PC-9 (cell line): Measurements from ENCODE around the gene TTLL3. TPM values are rescaled to one million over a fixed set of nuclear protein-coding genes. Genes with fewer than 3 reads are reported as not detected.
"Not testable (repeated sequence)": the region's sequence is repeated elsewhere in the genome, so short reads cannot be mapped to it uniquely, and the experiment has no call there.

Experiments
- BruUV-seq: library from RNA; stranded (reverse); fragments of 400-500 nt; replicated peaks from 2 replicates; lab custom pipeline; 2021; lab: Mats Ljungman, UMichigan
- CTCF ChIA-PET: fragments of 300-600 bp; sonication (Branson Sonifier 250); formaldehyde crosslinking; loops from one replicate; lab custom pipeline; 2022; ENCODE audit warnings: antibody characterized with exemption; lab: Charles Lee
- POLR2A ChIA-PET: fragments of 300-600 bp; sonication (Branson Sonifier 250); formaldehyde crosslinking; loops from one replicate; lab custom pipeline; 2022; ENCODE audit warnings: antibody characterized with exemption; ENCODE audit not compliant: unreplicated experiment; lab: Charles Lee
- DNase-seq, 2 experiments: peaks; one replicate each; pipeline versions ENCODE4 v3.0.0 to v3.0.0-alpha.2; 2015 to 2022; ENCODE audit warnings: mixed read lengths in 1 of 2
- H2AFZ ChIP-seq: fragments of 200-600 bp; sonication (generic); 2 replicates; pipeline ENCODE4 v1.8.1; 2017; ENCODE audit warnings: antibody characterized with exemption
- H3F3A ChIP-seq: fragments of 200-600 bp; sonication (generic); 2 replicates; pipeline ENCODE4 v1.8.1; 2017; ENCODE audit warnings: antibody characterized with exemption, mild to moderate bottlenecking, low read depth; ENCODE audit not compliant: insufficient read depth
- H3K27ac ChIP-seq: fragments of 200-600 bp; sonication (generic); 2 replicates; pipeline ENCODE4 v1.6.1; 2016; ENCODE audit warnings: mixed run types
- H3K27me3 ChIP-seq: fragments of 200-600 bp; sonication (generic); 2 replicates; pipeline ENCODE4 v1.6.1; 2016; ENCODE audit warnings: low read depth, mixed run types; ENCODE audit not compliant: insufficient read depth
- H3K36me3 ChIP-seq: fragments of 200-600 bp; sonication (generic); 2 replicates; pipeline ENCODE4 v1.6.1; 2016; ENCODE audit warnings: low read depth, mixed run types
- H3K4me1 ChIP-seq: fragments of 200-600 bp; sonication (generic); replicated peaks from 2 replicates; pipeline ENCODE4 v1.6.1; 2016; ENCODE audit warnings: mixed run types; ENCODE audit not compliant: insufficient read depth
- H3K4me2 ChIP-seq: fragments of 200-600 bp; sonication (generic); 2 replicates; pipeline ENCODE4 v1.6.1; 2017; ENCODE audit warnings: mixed run types
- H3K4me3 ChIP-seq: fragments of 200-600 bp; sonication (generic); 2 replicates; pipeline ENCODE4 v1.6.1; 2016; ENCODE audit warnings: mixed run types
- H3K79me2 ChIP-seq: fragments of 200-600 bp; sonication (generic); 2 replicates; pipeline ENCODE4 v1.6.1; 2017; ENCODE audit warnings: low read depth, mixed run types
- H3K9me2 ChIP-seq: fragments of 200-600 bp; sonication (generic); 2 replicates; pipeline ENCODE4 v1.8.1; 2017; ENCODE audit warnings: mild to moderate bottlenecking; ENCODE audit not compliant: insufficient read depth
- H3K9me3 ChIP-seq: fragments of 200-600 bp; sonication (generic); 2 replicates; pipeline ENCODE4 v1.8.1; 2016; ENCODE audit warnings: low read depth; ENCODE audit not compliant: insufficient read depth
- H4K20me1 ChIP-seq: fragments of 200-600 bp; sonication (generic); 2 replicates; pipeline ENCODE4 v1.8.1; 2017; ENCODE audit not compliant: insufficient read depth
- EZH2 ChIP-seq: fragments of 200-600 bp; sonication (generic); IDR thresholded peaks from 2 replicates; pipeline ENCODE4 v1.8.0; 2017; ENCODE audit warnings: antibody characterized with exemption, low read depth
- intact Hi-C: fragments of 100-400 bp; cut with micrococcal nuclease; formaldehyde crosslinking; loops from one replicate; pipeline ENCODE4 v1.10.0; 2022; ENCODE audit not compliant: unreplicated experiment
- total RNA-seq: library from RNA; stranded (reverse); gene quantifications from 2 replicates; pipeline ENCODE4 v1.2.3, GENCODE V29; 2021
- TF ChIP-seq, protein P1 (sequence below): fragments of 200-600 bp; sonication (generic); conservative IDR thresholded peaks from 2 replicates; pipeline ENCODE4 v1.6.1; 2017; ENCODE audit warnings: mixed run types, antibody characterized with exemption, mild to moderate bottlenecking, moderate library complexity

Gene TTLL3
- total RNA-seq, 1 experiment from 2014 or later: 21.7 TPM

DNA sequence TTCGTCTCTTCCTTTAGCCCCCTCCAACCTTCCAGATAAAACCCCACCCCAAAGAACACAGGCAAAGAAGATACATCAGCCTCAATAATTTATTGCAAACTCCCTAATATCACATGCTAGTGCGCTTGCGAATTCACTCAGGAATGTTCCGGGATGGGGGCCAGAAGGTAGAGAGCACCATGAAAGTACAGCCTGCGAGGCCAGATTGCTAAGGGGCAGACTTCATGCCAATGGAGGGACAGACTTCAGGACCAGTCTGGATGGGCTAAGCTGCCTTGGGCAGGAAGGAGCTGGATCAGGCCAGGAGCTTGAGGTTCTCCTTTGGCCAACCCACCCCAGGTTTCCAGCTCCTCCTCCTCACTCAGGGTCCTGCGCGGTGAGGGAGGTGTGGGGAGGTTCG is 56.6 kb downstream of the TTLL3 start:
- no peak overlapping the region for H3K27ac ChIP-seq
- TF ChIP-seq EZH2: no peak
- TF ChIP-seq, protein P1, sequence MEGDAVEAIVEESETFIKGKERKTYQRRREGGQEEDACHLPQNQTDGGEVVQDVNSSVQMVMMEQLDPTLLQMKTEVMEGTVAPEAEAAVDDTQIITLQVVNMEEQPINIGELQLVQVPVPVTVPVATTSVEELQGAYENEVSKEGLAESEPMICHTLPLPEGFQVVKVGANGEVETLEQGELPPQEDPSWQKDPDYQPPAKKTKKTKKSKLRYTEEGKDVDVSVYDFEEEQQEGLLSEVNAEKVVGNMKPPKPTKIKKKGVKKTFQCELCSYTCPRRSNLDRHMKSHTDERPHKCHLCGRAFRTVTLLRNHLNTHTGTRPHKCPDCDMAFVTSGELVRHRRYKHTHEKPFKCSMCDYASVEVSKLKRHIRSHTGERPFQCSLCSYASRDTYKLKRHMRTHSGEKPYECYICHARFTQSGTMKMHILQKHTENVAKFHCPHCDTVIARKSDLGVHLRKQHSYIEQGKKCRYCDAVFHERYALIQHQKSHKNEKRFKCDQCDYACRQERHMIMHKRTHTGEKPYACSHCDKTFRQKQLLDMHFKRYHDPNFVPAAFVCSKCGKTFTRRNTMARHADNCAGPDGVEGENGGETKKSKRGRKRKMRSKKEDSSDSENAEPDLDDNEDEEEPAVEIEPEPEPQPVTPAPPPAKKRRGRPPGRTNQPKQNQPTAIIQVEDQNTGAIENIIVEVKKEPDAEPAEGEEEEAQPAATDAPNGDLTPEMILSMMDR: no peak
- POLR2A ChIA-PET: no interaction called here
- no peaks in the 10 kb centered on the region for H3K9me2 ChIP-seq
- no peaks in the 10 kb centered on the region for H3K27me3 ChIP-seq
- no peaks in the 10 kb centered on the region for H3K9me3 ChIP-seq
- no peaks in the 10 kb centered on the region for H3K36me3 ChIP-seq
- DNase-seq: no peak
- no peak overlapping the region for H2AFZ ChIP-seq
- peaks cover 17% of the 10 kb centered on the region for H3F3A ChIP-seq
- CTCF ChIA-PET: interaction anchor here (0.5 kb wide), 1 partner anchor 16 kb away, joined by 10 read pairs; no protein-coding TSS in a partner anchor
- intact Hi-C loops: no loop called here
- H3K79me2 ChIP-seq: no peaks in the 10 kb centered on the region
- peaks cover 47% of the 10 kb centered on the region for H3K4me1 ChIP-seq
- no peak overlapping the region for H3K4me2 ChIP-seq
- no peaks in the 10 kb centered on the region for H4K20me1 ChIP-seq
- BruUV-seq: no TSS peak
- no peak overlapping the region for H3K4me3 ChIP-seq

DNA sequence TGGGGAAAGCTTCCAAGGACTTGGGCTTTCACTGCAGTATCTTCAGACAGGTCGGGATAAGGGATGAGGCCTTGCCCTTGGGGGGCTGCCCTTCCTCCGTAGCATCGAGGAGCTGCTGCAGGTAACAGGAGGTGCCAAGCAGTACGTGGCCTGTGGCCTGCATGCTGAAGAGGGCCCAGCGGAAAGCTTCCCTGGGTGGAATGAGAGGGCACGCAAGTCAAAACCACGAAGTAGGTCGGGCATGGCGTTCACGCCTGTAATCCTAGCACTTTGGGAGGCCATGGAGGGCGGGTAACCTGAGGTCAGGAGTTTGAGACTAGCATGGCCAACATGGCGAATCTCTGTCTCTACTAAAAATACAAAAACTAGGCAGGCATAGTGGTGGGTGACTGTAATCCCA is 57.0 kb downstream of the TTLL3 start:
- Histone ChIP-seq H3K4me2 (no peak overlapping the region), H3K79me2 (no peaks in the 10 kb centered on the region), H3K9me3 (no peaks in the 10 kb centered on the region), H3K36me3 (no peaks in the 10 kb centered on the region), H4K20me1 (no peaks in the 10 kb centered on the region), H3K4me1 (peaks cover 47% of the 10 kb centered on the region), H3K4me3 (no peak overlapping the region), H3F3A (peaks cover 17% of the 10 kb centered on the region), H3K27me3 (no peaks in the 10 kb centered on the region), H3K9me2 (no peaks in the 10 kb centered on the region), H3K27ac (no peak overlapping the region), H2AFZ (no peak overlapping the region)
- ChIA-PET CTCF (no interaction called here), POLR2A (no interaction called here)
- DNase-seq: no peak
- no TSS peak for BruUV-seq
- TF ChIP-seq EZH2: no peak
- intact Hi-C loops: no loop called here

DNA sequence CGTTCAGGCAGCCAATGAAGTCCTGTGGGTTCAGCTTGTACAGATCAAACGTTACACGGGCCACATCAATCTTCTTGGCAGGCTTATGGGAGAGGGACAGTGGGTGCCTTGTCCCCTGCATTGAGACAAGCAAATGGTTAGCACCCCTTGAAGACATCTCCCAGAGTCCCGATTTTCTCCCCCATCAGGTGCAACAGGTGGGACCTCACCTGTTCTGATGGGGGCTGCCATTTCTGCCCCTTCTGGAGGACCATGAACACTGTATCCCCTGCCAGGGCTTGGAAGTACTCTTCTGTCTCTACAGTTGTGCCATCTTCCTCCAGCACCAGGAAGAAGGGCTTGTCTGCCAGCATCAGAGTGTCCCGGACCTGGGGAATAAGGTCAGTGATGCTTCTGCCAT is 59.9 kb downstream of the TTLL3 start:
- POLR2A ChIA-PET: no interaction called here
- H3K9me3 ChIP-seq: no peaks in the 10 kb centered on the region
- no peaks in the 10 kb centered on the region for H4K20me1 ChIP-seq
- H3K27ac ChIP-seq: peak overlapping the region; percentile 69; the same call in 1 of the 2 replicates
- no peaks in the 10 kb centered on the region for H3K9me2 ChIP-seq
- no peak overlapping the region for H2AFZ ChIP-seq
- H3K4me2 ChIP-seq: no peak overlapping the region
- TF ChIP-seq, protein P1: no peak
- TF ChIP-seq EZH2: no peak
- DNase-seq: no peak
- H3K36me3 ChIP-seq: no peaks in the 10 kb centered on the region
- H3F3A ChIP-seq: peaks cover 11% of the 10 kb centered on the region
- no TSS peak for BruUV-seq
- CTCF ChIA-PET: no interaction called here
- H3K4me1 ChIP-seq: peaks cover 32% of the 10 kb centered on the region
- H3K27me3 ChIP-seq: no peaks in the 10 kb centered on the region
- no peak overlapping the region for H3K4me3 ChIP-seq
- intact Hi-C loops: no loop called here
- no peaks in the 10 kb centered on the region for H3K79me2 ChIP-seq

DNA sequence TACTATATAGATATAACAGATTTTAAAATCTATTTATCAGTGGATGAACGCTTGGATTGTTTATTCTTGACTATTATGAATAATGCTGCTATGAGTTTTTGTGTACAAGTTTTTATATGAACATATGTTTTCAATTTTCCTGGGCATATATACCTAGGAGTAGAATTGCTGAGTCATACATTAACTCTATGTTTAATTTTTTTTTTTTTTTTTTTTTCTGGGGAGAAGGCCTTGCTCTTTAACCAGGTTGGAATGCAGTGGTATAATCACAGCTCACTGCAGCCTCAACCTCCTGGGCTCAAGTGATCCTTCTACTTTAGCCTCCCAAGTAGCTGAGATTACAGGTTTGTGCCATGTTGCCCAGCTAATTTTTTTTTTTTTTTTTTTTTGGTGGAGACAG is 60.9 kb downstream of the TTLL3 start:
- intact Hi-C loops: no loop called here
- POLR2A ChIA-PET: interaction anchor here (0.5 to 0.7 kb wide), 5 partner anchors 27 to 1370 kb away, joined by 3 to 18 read pairs (median 10); partner anchors contain the start of genes LMCD1 and RPUSD3
- peak overlapping the region; percentile 3 for H3K4me2 ChIP-seq

DNA sequence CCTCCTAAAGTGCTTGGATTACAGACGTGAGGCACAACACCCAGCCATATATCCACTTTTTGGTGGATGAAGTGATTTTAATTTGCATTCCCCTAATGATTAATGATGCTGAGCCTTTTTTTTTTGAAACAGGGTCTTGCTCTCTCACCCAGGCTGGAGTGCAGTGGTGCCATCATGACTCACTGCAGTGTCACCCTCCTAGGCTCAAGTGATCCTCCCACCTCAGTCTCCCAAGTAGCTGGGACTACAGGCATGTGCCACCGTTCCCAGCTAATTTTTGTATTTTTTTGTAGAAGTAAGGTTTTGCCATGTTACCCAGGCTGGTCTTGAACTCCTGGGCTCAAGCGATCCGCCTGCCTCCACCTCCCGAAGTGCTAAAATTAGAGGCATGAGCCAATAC is 62.0 kb downstream of the TTLL3 start:
- H3K27ac ChIP-seq, H3K79me2 ChIP-seq, intact Hi-C loops, H3K9me3 ChIP-seq, H4K20me1 ChIP-seq, H3K4me3 ChIP-seq, H3K4me2 ChIP-seq, BruUV-seq, H3K36me3 ChIP-seq, DNase-seq, H3K9me2 ChIP-seq, H2AFZ ChIP-seq, POLR2A ChIA-PET, H3K27me3 ChIP-seq: not testable (repeated sequence)
- peaks cover 31% of the 10 kb centered on the region for H3K4me1 ChIP-seq
- H3F3A ChIP-seq: peaks cover 18% of the 10 kb centered on the region
- CTCF ChIA-PET: interaction anchor here (1.1 kb wide), 1 partner anchor 45 kb away, joined by 3 read pairs; the partner anchor contains the start of gene IL17RC

More for the DNA sequence above, 60.9 kb downstream of the TTLL3 start:
- Histone ChIP-seq H3K9me3 (no peaks in the 10 kb centered on the region), H3K36me3 (no peaks in the 10 kb centered on the region), H3K79me2 (no peaks in the 10 kb centered on the region), H3K4me3 (no peak overlapping the region), H2AFZ (no peak overlapping the region), H3K4me1 (peaks cover 31% of the 10 kb centered on the region), H3K27ac (peak overlapping the region; percentile 69), H3F3A (peaks cover 18% of the 10 kb centered on the region), H3K27me3 (no peaks in the 10 kb centered on the region), H4K20me1 (no peaks in the 10 kb centered on the region), H3K9me2 (no peaks in the 10 kb centered on the region)
- TF ChIP-seq, protein P1: no peak
- TF ChIP-seq EZH2: no peak
- DNase-seq: peak; percentile 22 to 67
- CTCF ChIA-PET: interaction anchor here (0.6 to 1.1 kb wide), 3 partner anchors 46 to 1191 kb away, joined by 3 to 14 read pairs (median 4); partner anchors contain the start of gene IL17RC
- BruUV-seq: no TSS peak
